GM12878 (cell line): ENCODE results near the gene RAB3IL1. TPM values are rescaled to one million over a fixed set of nuclear protein-coding genes. Genes with fewer than 3 reads are reported as not detected.

Experiments used
- ATAC-seq: fragments of 200-7000 bp; cut with Tn5 transposase; 3 replicates; pipeline ENCODE4 v1.9.1; 2020; ENCODE audit warnings: mild to moderate bottlenecking, moderate library complexity
- BruUV-seq: library from RNA; stranded (reverse); fragments of 400-500 nt; replicated peaks from 2 replicates; lab custom pipeline; 2021; lab: Mats Ljungman, UMichigan
- CTCF ChIA-PET: fragments of 300-600 bp; sonication (Branson Sonifier 250); formaldehyde crosslinking; extraction: SDS; loops from one replicate; lab custom pipeline; 2021; ENCODE audit warnings: inconsistent platforms; lab: Yijun Ruan, JAX
- POLR2A ChIA-PET: fragments of 350-600 bp; formaldehyde crosslinking; extraction: SDS; loops from one replicate; lab custom pipeline; 2021; ENCODE audit warnings: inconsistent platforms; lab: Charles Lee
- RAD21 ChIA-PET: fragments of 300-600 bp; sonication (Branson Sonifier 250); formaldehyde crosslinking; loops from one replicate; lab custom pipeline; 2023; ENCODE audit warnings: antibody characterized with exemption; ENCODE audit not compliant: unreplicated experiment; lab: Charles Lee
- SMC1A ChIA-PET: fragments of 300-600 bp; sonication (Branson Sonifier 250); formaldehyde crosslinking; loops from one replicate; lab custom pipeline; 2023; ENCODE audit not compliant: unreplicated experiment, uncharacterized antibody; lab: Charles Lee
- DNase-seq: peaks from one replicate; pipeline ENCODE4 v3.0.0-alpha.2; 2011; ENCODE audit warnings: low read depth, low spot score
- FAIRE-seq: peaks from 3 replicates; lab custom pipeline; 2011; peaks lifted over from hg19 to GRCh38; lab: Jason Lieb, UNC
- H2AFZ ChIP-seq: 2 replicates; pipeline ENCODE4 v1.6.0; 2011; ENCODE audit warnings: low read depth, low read length, control low read depth; ENCODE audit not compliant: control insufficient read depth
- H3K27ac ChIP-seq: 2 replicates; pipeline ENCODE4 v1.5.1; 2011; ENCODE audit warnings: control low read depth; ENCODE audit not compliant: control insufficient read depth, insufficient read depth
- H3K27me3 ChIP-seq, 2 experiments: replicated peaks in 1 of 2; 2 replicates each; pipeline versions ENCODE4 v1.6.0 to v1.6.1; 2011; ENCODE audit warnings: low read length in 1 of 2; ENCODE audit not compliant: control insufficient read depth in 2 of 2, insufficient read depth in 2 of 2
- H3K36me3 ChIP-seq, 2 experiments: 2 replicates each; pipeline ENCODE4 v1.5.1; 2011; ENCODE audit warnings: low read length in 1 of 2; ENCODE audit not compliant: control insufficient read depth in 2 of 2, insufficient read depth in 2 of 2
- H3K4me1 ChIP-seq: 2 replicates; pipeline ENCODE4 v1.6.1; 2011; ENCODE audit warnings: mild to moderate bottlenecking, low read length, moderate library complexity, mixed read lengths; ENCODE audit not compliant: control insufficient read depth, insufficient read depth
- H3K4me2 ChIP-seq: 2 replicates; pipeline ENCODE4 v1.6.0; 2011; ENCODE audit warnings: control low read depth; ENCODE audit not compliant: control insufficient read depth, insufficient read depth
- H3K4me3 ChIP-seq: fragments of 200-600 bp; sonication (generic); 2 replicates; pipeline ENCODE4 v1.5.1; 2016
- H3K79me2 ChIP-seq: 2 replicates; pipeline ENCODE4 v1.6.0; 2011; ENCODE audit warnings: low read length; ENCODE audit not compliant: control insufficient read depth, insufficient read depth
- H3K9ac ChIP-seq: 2 replicates; pipeline ENCODE4 v1.8.0; 2011; ENCODE audit warnings: low read length, control low read depth, mixed read lengths; ENCODE audit not compliant: control insufficient read depth, insufficient read depth
- H3K9me3 ChIP-seq: replicated peaks from 3 replicates; pipeline ENCODE4 v1.5.1; 2011; ENCODE audit warnings: mild to moderate bottlenecking, low read length; ENCODE audit not compliant: control insufficient read depth, insufficient read depth
- H4K20me1 ChIP-seq: 2 replicates; pipeline ENCODE4 v1.6.0; 2011; ENCODE audit not compliant: control insufficient read depth, insufficient read depth
- ATF2 ChIP-seq: IDR thresholded peaks from 2 replicates; pipeline ENCODE4 v1.6.1; 2012; ENCODE audit warnings: low read length, inconsistent platforms
- CTCF ChIP-seq, 3 experiments: IDR thresholded peaks in 2 of 3; conservative IDR thresholded peaks in 1 of 3; 2 replicates each; pipeline ENCODE4 v1.5.1; 2011; ENCODE audit warnings: low read depth in 3 of 3, low read length in 3 of 3, mild to moderate bottlenecking in 3 of 3, control low read depth in 2 of 3, moderate library complexity in 2 of 3, inconsistent platforms in 1 of 3, mixed read lengths in 1 of 3; ENCODE audit not compliant: control insufficient read depth in 2 of 3, insufficient read depth in 1 of 3; ENCODE audit errors: extremely low read depth in 1 of 3
- E2F8 ChIP-seq: fragments of 450-650 bp; IDR thresholded peaks from 2 replicates; pipeline ENCODE4 v1.6.1; 2018; ENCODE audit warnings: mild to moderate bottlenecking, low read depth, moderate library complexity; ENCODE audit not compliant: partially characterized antibody
- POLR2AphosphoS5 ChIP-seq: IDR thresholded peaks from 2 replicates; pipeline ENCODE4 v1.6.1; 2011; ENCODE audit warnings: mild to moderate bottlenecking, low read length, inconsistent platforms
- STAT3 ChIP-seq: IDR thresholded peaks from 2 replicates; pipeline ENCODE4 v1.6.1; 2011; ENCODE audit warnings: low read depth, low read length, improper control_type of control experiment
- WGBS: methylation state at CpG from one replicate; pipeline ENCODE4 v1.1.6; 2016; ENCODE audit warnings: low lambda C conversion rate; ENCODE audit not compliant: insufficient replicate concordance, insufficient coverage; ENCODE audit errors: missing lambda C conversion rate; 5-methylcytosine and 5-hydroxymethylcytosine counted together
- in situ Hi-C: fragments of 300-500 bp; cut with MboI; formaldehyde crosslinking; loops from 9 replicates; pipeline ENCODE4 v1.14.3; 2018; ENCODE audit warnings: mixed read lengths
- intact Hi-C: fragments of 100-400 bp; cut with micrococcal nuclease; formaldehyde crosslinking; loops from one replicate; pipeline ENCODE4 v1.14.2; 2022; ENCODE audit not compliant: unreplicated experiment
- polyA plus RNA-seq, 11 experiments: library from polyadenylated mRNA; depleted of rRNA in 4 of 11; unstranded in 6 of 11; stranded (reverse) in 5 of 11; fragments of >200 nt; fragmentation: Nextera tagmentation in 4 of 11; fragmentation: Illumina TruSeq in 1 of 11; extraction: Ambion mirVana in 4 of 11; extraction: Trizol in 1 of 11; gene quantifications; 1 replicate in 1 of 11; 2 replicates in 10 of 11; pipeline versions ENCODE4 v1.2.1 to v1.2.3, GENCODE V29; 2011 to 2016; ENCODE audit warnings: inconsistent platforms in 2 of 11, missing spikeins in 2 of 11, low read depth in 1 of 11
- total RNA-seq, 4 experiments: library from RNA; depleted of rRNA in 3 of 4; stranded (reverse); fragments of >200 nt in 3 of 4; fragmentation: Illumina TruSeq in 1 of 4; extraction: Trizol in 1 of 4; gene quantifications; 2 replicates each; pipeline versions ENCODE4 v1.2.1 to v1.2.3, GENCODE V29; 2013 to 2021
- TF ChIP-seq, protein P1 (sequence below): IDR thresholded peaks from 2 replicates; pipeline ENCODE4 v1.6.1; 2012; ENCODE audit warnings: low read depth, low read length, improper control_type of control experiment

Gene RAB3IL1
- total and polyA plus RNA-seq, 10 of the 15 experiments (the other 5 are each of a cell fraction or from before 2014, with no cell fraction given): 0.04 TPM; not detected in 9

GRCh38 chr11:61906522-61906909, 10.8 kb downstream of the RAB3IL1 start (continued):
- TF ChIP-seq E2F8: no peak
- TF ChIP-seq, all 136 proteins: peak for 0

- no peak overlapping the region for H2AFZ ChIP-seq
- BruUV-seq: no TSS peak
- WGBS: 46% methylated on average over 14 of the region's 14 CpGs
- in situ Hi-C loops (no loop called here), intact Hi-C loops (no loop called here)
- CTCF ChIA-PET: interaction anchor here (1.1 to 11.4 kb wide), 3 partner anchors 7 to 202 kb away, joined by 4 to 321 read pairs (median 22); no protein-coding TSS in a partner anchor
- no peak overlapping the region for H3K4me3 ChIP-seq
- H3K27me3 ChIP-seq: peaks cover 0 to 1% of the 10 kb centered on the region in 2 experiments; a peak in 1 of 4 replicates
- H4K20me1 ChIP-seq: no peaks in the 10 kb centered on the region
- FAIRE-seq (no peak), ATAC-seq (no peak), DNase-seq (no peak)
- SMC1A ChIA-PET: interaction anchor here (11.0 kb wide), 1 partner anchor 178 kb away, joined by 168 read pairs; no protein-coding TSS in a partner anchor
- no peak for TF ChIP-seq POLR2AphosphoS5
- no peak for TF ChIP-seq CTCF (IDR thresholded peaks at IDR 0.05 in 2 of 3, conservative IDR thresholded peaks at IDR 0.05 in 1 of 3; ENCODE audit: control insufficient read depth in 2 of 3, extremely low read depth in 1 of 3, insufficient read depth in 1 of 3, low read depth in 3 of 3, low read length in 3 of 3)
- TF ChIP-seq STAT3: no peak
- TF ChIP-seq, protein P1, sequence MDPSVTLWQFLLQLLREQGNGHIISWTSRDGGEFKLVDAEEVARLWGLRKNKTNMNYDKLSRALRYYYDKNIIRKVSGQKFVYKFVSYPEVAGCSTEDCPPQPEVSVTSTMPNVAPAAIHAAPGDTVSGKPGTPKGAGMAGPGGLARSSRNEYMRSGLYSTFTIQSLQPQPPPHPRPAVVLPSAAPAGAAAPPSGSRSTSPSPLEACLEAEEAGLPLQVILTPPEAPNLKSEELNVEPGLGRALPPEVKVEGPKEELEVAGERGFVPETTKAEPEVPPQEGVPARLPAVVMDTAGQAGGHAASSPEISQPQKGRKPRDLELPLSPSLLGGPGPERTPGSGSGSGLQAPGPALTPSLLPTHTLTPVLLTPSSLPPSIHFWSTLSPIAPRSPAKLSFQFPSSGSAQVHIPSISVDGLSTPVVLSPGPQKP: no peak
- TF ChIP-seq ATF2: no peak
- H3K9ac ChIP-seq: no peak overlapping the region
- no peak overlapping the region for H3K27ac ChIP-seq
- no peaks in the 10 kb centered on the region for H3K79me2 ChIP-seq
- H3K36me3 ChIP-seq: no peaks in the 10 kb centered on the region
- RAD21 ChIA-PET: interaction anchor here (0.5 kb wide), 1 partner anchor 158 kb away, joined by 3 read pairs; no protein-coding TSS in a partner anchor
- no peak overlapping the region for H3K4me2 ChIP-seq
- POLR2A ChIA-PET: no interaction called here
- no peaks in the 10 kb centered on the region for H3K4me1 ChIP-seq
- H3K9me3 ChIP-seq: no peaks in the 10 kb centered on the region
These were observed 11.4 kb downstream of the RAB3IL1 start for GRCh38 chr11:61905801-61906521.
